ENCODE measurements around the gene CLDN12.

The CLDN12 gene

GRCh38 chr7:90407484-90407821 lies 4.2 kb downstream of the CLDN12 start:
- Histone ChIP-seq H3K27ac (no peak overlapping the region), H3K4me3 (ENCODE audit: low read depth, low read length) (no peak overlapping the region), H3K27me3 (replicated peaks) (no peaks in the 10 kb centered on the region), H3K36me3 (replicated peaks) (peaks cover 10% of the 10 kb centered on the region)
- in situ Hi-C loops (cut with HindIII; ENCODE audit: low pct_ligation_motif_present, low sequenced_read_pairs): no loop called here
- TF ChIP-seq, protein P1, sequence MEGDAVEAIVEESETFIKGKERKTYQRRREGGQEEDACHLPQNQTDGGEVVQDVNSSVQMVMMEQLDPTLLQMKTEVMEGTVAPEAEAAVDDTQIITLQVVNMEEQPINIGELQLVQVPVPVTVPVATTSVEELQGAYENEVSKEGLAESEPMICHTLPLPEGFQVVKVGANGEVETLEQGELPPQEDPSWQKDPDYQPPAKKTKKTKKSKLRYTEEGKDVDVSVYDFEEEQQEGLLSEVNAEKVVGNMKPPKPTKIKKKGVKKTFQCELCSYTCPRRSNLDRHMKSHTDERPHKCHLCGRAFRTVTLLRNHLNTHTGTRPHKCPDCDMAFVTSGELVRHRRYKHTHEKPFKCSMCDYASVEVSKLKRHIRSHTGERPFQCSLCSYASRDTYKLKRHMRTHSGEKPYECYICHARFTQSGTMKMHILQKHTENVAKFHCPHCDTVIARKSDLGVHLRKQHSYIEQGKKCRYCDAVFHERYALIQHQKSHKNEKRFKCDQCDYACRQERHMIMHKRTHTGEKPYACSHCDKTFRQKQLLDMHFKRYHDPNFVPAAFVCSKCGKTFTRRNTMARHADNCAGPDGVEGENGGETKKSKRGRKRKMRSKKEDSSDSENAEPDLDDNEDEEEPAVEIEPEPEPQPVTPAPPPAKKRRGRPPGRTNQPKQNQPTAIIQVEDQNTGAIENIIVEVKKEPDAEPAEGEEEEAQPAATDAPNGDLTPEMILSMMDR (IDR thresholded peaks at IDR 0.05; ENCODE audit: low read depth, low read length, missing control alignments): no peak
- DNase-seq: no peak

DNA sequence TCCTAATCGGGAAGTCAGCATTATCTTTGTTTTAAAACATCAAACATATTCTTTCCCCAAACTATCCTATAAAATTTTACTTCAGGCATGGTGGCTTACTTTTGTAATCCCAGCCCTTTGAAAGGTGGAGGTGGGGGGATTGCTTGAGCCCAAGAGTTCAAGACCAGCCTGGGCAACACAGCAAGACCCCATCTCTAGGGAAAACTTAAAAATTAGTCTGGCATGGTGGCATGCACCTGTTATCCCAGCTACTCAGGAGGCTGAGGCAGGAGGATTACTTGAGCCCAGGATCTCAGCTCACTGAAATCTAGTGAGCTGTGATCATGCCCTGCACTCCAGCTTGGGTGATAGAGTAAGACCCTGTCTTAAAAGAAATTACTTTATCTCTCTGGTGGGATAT lies 4.9 kb downstream of the CLDN12 start:
- peaks cover 17% of the 10 kb centered on the region for H3K36me3 ChIP-seq (replicated peaks)
- no peak overlapping the region for H3K4me3 ChIP-seq (ENCODE audit: low read depth, low read length)
- TF ChIP-seq, protein P1 (IDR thresholded peaks at IDR 0.05; ENCODE audit: low read depth, low read length, missing control alignments): no peak
- in situ Hi-C loops (cut with HindIII; ENCODE audit: low pct_ligation_motif_present, low sequenced_read_pairs): no loop called here
- DNase-seq: no peak
- no peaks in the 10 kb centered on the region for H3K27me3 ChIP-seq (replicated peaks)
- no peak overlapping the region for H3K27ac ChIP-seq

DNA sequence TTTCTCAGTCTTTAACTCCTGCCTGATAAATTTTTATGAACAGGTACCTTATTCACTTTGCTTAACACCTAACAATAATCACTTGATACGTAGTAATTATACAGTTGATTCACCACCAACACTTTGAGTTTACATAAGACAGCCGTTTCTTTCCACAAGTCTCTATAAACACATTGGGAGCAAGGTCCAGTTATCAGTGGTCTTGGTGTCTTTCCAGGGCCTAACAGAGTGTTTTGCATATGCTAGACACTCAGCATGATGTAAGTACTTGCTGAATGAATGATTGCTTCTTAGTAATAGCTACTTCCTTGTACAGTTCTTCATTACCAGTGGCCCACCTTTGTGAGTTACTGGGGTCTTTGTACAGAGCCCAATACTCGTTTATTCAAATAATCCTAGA lies 6.4 kb downstream of the CLDN12 start:
- Histone ChIP-seq H3K36me3 (replicated peaks) (peaks cover 19% of the 10 kb centered on the region), H3K4me3 (ENCODE audit: low read depth, low read length) (no peak overlapping the region), H3K27me3 (replicated peaks) (no peaks in the 10 kb centered on the region), H3K27ac (no peak overlapping the region)
- TF ChIP-seq, protein P1 (IDR thresholded peaks at IDR 0.05; ENCODE audit: low read depth, low read length, missing control alignments): no peak
- no peak for DNase-seq
- in situ Hi-C loops (cut with HindIII; ENCODE audit: low pct_ligation_motif_present, low sequenced_read_pairs): no loop called here

GRCh38 chr7:90411510-90411909 lies 8.2 kb downstream of the CLDN12 start:
- no peaks in the 10 kb centered on the region for H3K27me3 ChIP-seq (replicated peaks)
- H3K27ac ChIP-seq: no peak overlapping the region
- H3K4me3 ChIP-seq (ENCODE audit: low read depth, low read length): no peak overlapping the region
- TF ChIP-seq, protein P1 (IDR thresholded peaks at IDR 0.05; ENCODE audit: low read depth, low read length, missing control alignments): no peak
- H3K36me3 ChIP-seq (replicated peaks): peaks cover 19% of the 10 kb centered on the region
- DNase-seq: no peak
- in situ Hi-C loops (cut with HindIII; ENCODE audit: low pct_ligation_motif_present, low sequenced_read_pairs): no loop called here

- H3K36me3 ChIP-seq (replicated peaks): peaks cover 14% of the 10 kb centered on the region
- no peak for DNase-seq
- H3K27ac ChIP-seq: no peak overlapping the region
- in situ Hi-C loops (cut with HindIII; ENCODE audit: low pct_ligation_motif_present, low sequenced_read_pairs): no loop called here
- H3K4me3 ChIP-seq (ENCODE audit: low read depth, low read length): no peak overlapping the region
- H3K27me3 ChIP-seq (replicated peaks): no peaks in the 10 kb centered on the region
- TF ChIP-seq, protein P1 (IDR thresholded peaks at IDR 0.05; ENCODE audit: low read depth, low read length, missing control alignments): peak; percentile 55
Measured at GRCh38 chr7:90412458-90413184, 9.4 kb downstream of the CLDN12 start.

DNA sequence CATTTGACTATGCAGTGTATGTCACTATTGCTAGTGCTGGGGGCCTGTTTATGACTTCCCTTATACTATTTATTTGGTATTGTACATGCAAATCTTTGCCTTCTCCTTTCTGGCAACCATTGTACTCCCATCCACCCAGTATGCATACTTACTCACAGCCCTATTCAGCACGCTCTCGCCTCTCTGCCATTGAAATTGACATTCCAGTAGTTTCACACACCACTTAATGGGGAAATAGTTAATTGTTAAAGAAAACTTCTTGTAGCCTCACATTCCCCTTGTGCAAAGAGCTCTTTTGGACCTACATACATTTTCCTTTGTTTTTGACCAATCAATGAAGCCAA lies 9.9 kb downstream of the CLDN12 start:
- no peaks in the 10 kb centered on the region for H3K27me3 ChIP-seq (replicated peaks)
- no peak overlapping the region for H3K27ac ChIP-seq
- DNase-seq: no peak
- TF ChIP-seq, protein P1 (IDR thresholded peaks at IDR 0.05; ENCODE audit: low read depth, low read length, missing control alignments): no peak
- in situ Hi-C loops (cut with HindIII; ENCODE audit: low pct_ligation_motif_present, low sequenced_read_pairs): no loop called here
- peaks cover 13% of the 10 kb centered on the region for H3K36me3 ChIP-seq (replicated peaks)
- H3K4me3 ChIP-seq (ENCODE audit: low read depth, low read length): no peak overlapping the region

Data from brain microvascular endothelial cell (primary cell).